ENCODE results near the gene CACNA2D3. TPM values are rescaled to one million over a fixed set of nuclear protein-coding genes. Genes with fewer than 3 reads are reported as not detected.

The CACNA2D3 gene
- total RNA-seq, 4 donors from 2014 or later, result 0.55 to 3.4 (median 1.6) TPM

- no peak overlapping the region for H3K4me3 ChIP-seq
- TF ChIP-seq CTCF (IDR thresholded peaks at IDR 0.05) (no peak), EP300 (IDR thresholded peaks at IDR 0.05; ENCODE audit: low read depth) (no peak), POLR2AphosphoS5 (IDR thresholded peaks at IDR 0.05) (no peak), POLR2A (IDR thresholded peaks at IDR 0.05) (no peak)
- intact Hi-C loops (cut with DNase I; ENCODE audit: low total_unique reads), result no loop called here
These were observed 47.2 kb downstream of the CACNA2D3 start for GRCh38 chr3:54169524-54169923.

GRCh38 chr3:54171509-54171908 is 49.2 kb downstream of the CACNA2D3 start:
- in situ Hi-C loops (cut with MboI; ENCODE audit: low pct_ligation_motif_present in 1 of 4, low pct_unique_long_range_greater_than_20kb in 1 of 4, low sequenced_read_pairs in 3 of 4), result no loop called here
- intact Hi-C loops (cut with DNase I; ENCODE audit: low total_unique reads), result no loop called here
- no peak for DNase-seq
- Histone ChIP-seq H3K9me3 (no peaks in the 10 kb centered on the region), H3K4me1 (no peaks in the 10 kb centered on the region), H3K36me3 (no peaks in the 10 kb centered on the region), H3K27me3 (no peaks in the 10 kb centered on the region), H3K27ac (no peak overlapping the region), H3K4me3 (no peak overlapping the region)
- 71% methylated on average over 1 of the region's 1 CpG; no CpG with 5 or more reads in 1 of the 2 donors for WGBS, 2 donors (ENCODE audit: low coverage in 1 of 2)
- TF ChIP-seq CTCF (IDR thresholded peaks at IDR 0.05), result no peak
- no peak for TF ChIP-seq EP300 (IDR thresholded peaks at IDR 0.05; ENCODE audit: low read depth)
- no peak for TF ChIP-seq POLR2AphosphoS5 (IDR thresholded peaks at IDR 0.05)

More at GRCh38 chr3:54169524-54169923, 47.2 kb downstream of the CACNA2D3 start:
- H3K9me3 ChIP-seq, result no peaks in the 10 kb centered on the region
- H3K27ac ChIP-seq, result no peak overlapping the region
- DNase-seq, result no peak
- no peaks in the 10 kb centered on the region for H3K36me3 ChIP-seq
- no peaks in the 10 kb centered on the region for H3K27me3 ChIP-seq
- in situ Hi-C loops (cut with MboI; ENCODE audit: low pct_ligation_motif_present in 1 of 4, low pct_unique_long_range_greater_than_20kb in 1 of 4, low sequenced_read_pairs in 3 of 4), result no loop called here
- WGBS, 2 donors (ENCODE audit: low coverage in 1 of 2), result 88 to 93% methylated on average over 6 to 7 of the region's 7 CpGs
- no peaks in the 10 kb centered on the region for H3K4me1 ChIP-seq

GRCh38 chr3:54171951-54172350 is 49.6 kb downstream of the CACNA2D3 start:
- Histone ChIP-seq H3K27ac (no peak overlapping the region), H3K36me3 (no peaks in the 10 kb centered on the region), H3K27me3 (no peaks in the 10 kb centered on the region), H3K4me1 (no peaks in the 10 kb centered on the region), H3K4me3 (no peak overlapping the region), H3K9me3 (no peaks in the 10 kb centered on the region)
- intact Hi-C loops (cut with DNase I; ENCODE audit: low total_unique reads), result no loop called here
- in situ Hi-C loops (cut with MboI; ENCODE audit: low pct_ligation_motif_present in 1 of 4, low pct_unique_long_range_greater_than_20kb in 1 of 4, low sequenced_read_pairs in 3 of 4), result no loop called here
- no peak for DNase-seq
- WGBS, 2 donors (ENCODE audit: low coverage in 1 of 2), result 84 to 86% methylated on average over 6 to 10 of the region's 10 CpGs
- TF ChIP-seq EP300 (IDR thresholded peaks at IDR 0.05; ENCODE audit: low read depth) (no peak), POLR2A (IDR thresholded peaks at IDR 0.05) (no peak), CTCF (IDR thresholded peaks at IDR 0.05) (no peak), POLR2AphosphoS5 (IDR thresholded peaks at IDR 0.05) (no peak)

- in situ Hi-C loops (cut with MboI; ENCODE audit: low pct_ligation_motif_present in 1 of 4, low pct_unique_long_range_greater_than_20kb in 1 of 4, low sequenced_read_pairs in 3 of 4) (no loop called here), intact Hi-C loops (cut with DNase I; ENCODE audit: low total_unique reads) (no loop called here)
- no peak for DNase-seq
These were observed 51.0 kb downstream of the CACNA2D3 start for GRCh38 chr3:54173371-54173770.

More at GRCh38 chr3:54173371-54173770, 51.0 kb downstream of the CACNA2D3 start:
- H3K36me3 ChIP-seq, result no peaks in the 10 kb centered on the region
- no peaks in the 10 kb centered on the region for H3K9me3 ChIP-seq
- H3K27ac ChIP-seq, result no peak overlapping the region
- WGBS, 2 donors (ENCODE audit: low coverage in 1 of 2), result 66 to 76% methylated on average over 3 of the region's 3 CpGs
- H3K4me1 ChIP-seq, result no peaks in the 10 kb centered on the region
- H3K27me3 ChIP-seq, result no peaks in the 10 kb centered on the region
- H3K4me3 ChIP-seq, result no peak overlapping the region
- TF ChIP-seq POLR2A (IDR thresholded peaks at IDR 0.05) (no peak), CTCF (IDR thresholded peaks at IDR 0.05) (no peak), EP300 (IDR thresholded peaks at IDR 0.05; ENCODE audit: low read depth) (no peak), POLR2AphosphoS5 (IDR thresholded peaks at IDR 0.05) (no peak)

All from transverse colon (tissue), 4 donors.